ENCODE data around the gene COPS3. TPM values are rescaled to one million over a fixed set of nuclear protein-coding genes. Genes with fewer than 3 reads are reported as not detected.

Gene COPS3
- total and polyA plus RNA-seq, 2 of the 8 experiments (the other 6 are each of a cell fraction or from before 2014, with no cell fraction given) = 82.9 to 110 TPM

DNA sequence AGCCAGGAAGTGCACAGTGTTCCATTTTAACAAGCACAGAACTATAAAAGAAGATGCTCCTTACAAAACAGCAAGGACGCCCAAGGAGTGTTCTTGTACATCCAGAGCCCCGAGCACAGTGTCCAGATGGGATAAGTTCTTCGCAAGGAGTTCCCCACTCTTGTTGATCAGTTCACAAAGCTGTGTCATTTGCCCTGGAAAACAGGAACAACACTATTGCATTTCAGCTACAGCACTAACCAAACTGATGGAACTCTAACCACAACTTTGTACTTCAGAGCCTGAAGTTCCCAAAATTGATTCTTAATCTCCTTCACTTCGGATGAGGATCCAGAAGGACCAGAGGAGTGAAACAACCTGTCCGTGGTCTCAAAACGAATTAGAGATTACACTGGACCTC is 5.1 kb downstream of the COPS3 start (continued):
- TF ChIP-seq SIN3A (conservative IDR thresholded peaks at IDR 0.05 in 1 of 2, IDR thresholded peaks at IDR 0.05 in 1 of 2; ENCODE audit: low read depth in 1 of 2, low read length in 2 of 2) (no peak), POU5F1 (IDR thresholded peaks at IDR 0.05; ENCODE audit: low read depth, low read length) (no peak), GABPA (IDR thresholded peaks at IDR 0.05; ENCODE audit: borderline replicate concordance, insufficient read depth, low read length) (no peak), CREB1 (IDR thresholded peaks at IDR 0.05) (no peak), CBX8 (IDR thresholded peaks at IDR 0.05; ENCODE audit: borderline replicate concordance, low read depth, low read length) (no peak)
